HCT116 (cell line): ENCODE measurements around the gene ARMH3. TPM values are rescaled to one million over a fixed set of nuclear protein-coding genes. Genes with fewer than 3 reads are reported as not detected.

Experiments used
- ATAC-seq: fragments of 200-7000 bp; cut with Tn5 transposase; 2 replicates; pipeline ENCODE4 v1.9.1; 2020; ENCODE audit warnings: mild to moderate bottlenecking, moderate library complexity
- BruUV-seq: library from RNA; stranded (reverse); fragments of 400-500 nt; replicated peaks from 2 replicates; lab custom pipeline; 2021; lab: Mats Ljungman, UMichigan
- CTCF ChIA-PET: fragments of 300-600 bp; sonication (Branson Sonifier 250); formaldehyde crosslinking; loops from one replicate; lab custom pipeline; 2021; ENCODE audit warnings: antibody characterized with exemption; lab: Charles Lee
- POLR2A ChIA-PET: fragments of 300-600, 350-600 bp; sonication (Branson Sonifier 250); formaldehyde crosslinking; loops from one replicate; lab custom pipeline; 2021; ENCODE audit warnings: antibody characterized with exemption; lab: Charles Lee
- RAD21 ChIA-PET, 2 experiments: fragments of 300-600 bp; sonication (Branson Sonifier 250); formaldehyde crosslinking; loops; one replicate each; lab custom pipeline; 2023; ENCODE audit warnings: low total read pairs in 2 of 2; ENCODE audit not compliant: uncharacterized antibody in 2 of 2, unreplicated experiment in 2 of 2, low non-redundant PET in 1 of 2; lab: Charles Lee
- DNase-seq: peaks from one replicate; pipeline ENCODE4 v3.0.0-alpha.2; 2010; ENCODE audit warnings: low read depth, low spot score
- H2AFZ ChIP-seq: fragments of 200-600 bp; shearing (Covaris generic), sonication (generic); 2 replicates; pipeline ENCODE4 v1.6.1; 2017; ENCODE audit warnings: low read depth, mixed run types, mixed read lengths, antibody characterized with exemption, low read length; ENCODE audit not compliant: poor library complexity, severe bottlenecking
- H3K27ac ChIP-seq: 2 replicates; pipeline ENCODE4 v1.5.1; 2012; ENCODE audit warnings: low read depth, low read length
- H3K27me3 ChIP-seq: fragments of 200-600 bp; sonication (generic); 2 replicates; pipeline ENCODE4 v1.6.1; 2016; ENCODE audit warnings: mixed run types, low read length, mixed read lengths; ENCODE audit not compliant: insufficient read depth
- H3K36me3 ChIP-seq, 2 experiments: fragments of 200-500 bp in 1 of 2; fragments of 200-600 bp in 1 of 2; sonication (Bioruptor generic) in 1 of 2; sonication (generic) in 1 of 2; 2 replicates each; pipeline versions ENCODE4 v1.5.1 to v1.6.1; 2014 to 2016; ENCODE audit warnings: low read length in 2 of 2, inconsistent platforms in 1 of 2, mixed read lengths in 1 of 2, mixed run types in 1 of 2; ENCODE audit not compliant: insufficient read depth in 2 of 2, control insufficient read depth in 1 of 2
- H3K4me1 ChIP-seq, 2 experiments: fragments of 200-600 bp in 1 of 2; sonication (generic) in 1 of 2; 2 replicates each; pipeline versions ENCODE4 v1.5.1 to v1.6.1; 2012 to 2017; ENCODE audit warnings: low read length in 2 of 2, inconsistent platforms in 1 of 2, mild to moderate bottlenecking in 1 of 2, mixed read lengths in 1 of 2, mixed run types in 1 of 2, moderate library complexity in 1 of 2; ENCODE audit not compliant: insufficient read depth in 2 of 2, control insufficient read depth in 1 of 2
- H3K4me2 ChIP-seq: fragments of 200-600 bp; sonication (generic); 2 replicates; pipeline ENCODE4 v1.6.1; 2017; ENCODE audit warnings: mixed run types, low read length, mixed read lengths
- H3K4me3 ChIP-seq, 2 experiments: fragments of 200-600 bp in 1 of 2; sonication (generic) in 1 of 2; replicated peaks in 1 of 2; 2 replicates each; pipeline ENCODE4 v1.5.1; 2011 to 2016; ENCODE audit warnings: low read length in 2 of 2, control low read depth in 1 of 2, low read depth in 1 of 2, mild to moderate bottlenecking in 1 of 2, mixed read lengths in 1 of 2, mixed run types in 1 of 2
- H3K79me2 ChIP-seq: fragments of 200-600 bp; sonication (generic); 2 replicates; pipeline ENCODE4 v1.6.1; 2017; ENCODE audit warnings: mild to moderate bottlenecking, mixed run types, low read length, moderate library complexity, mixed read lengths; ENCODE audit not compliant: insufficient read depth
- H3K9ac ChIP-seq: fragments of 200-600 bp; sonication (generic); 2 replicates; pipeline ENCODE4 v1.6.1; 2016; ENCODE audit warnings: low read length, mixed read lengths
- H3K9me2 ChIP-seq: fragments of 200-600 bp; sonication (generic), shearing (Covaris generic); 2 replicates; pipeline ENCODE4 v1.6.1; 2017; ENCODE audit warnings: mixed run types, mild to moderate bottlenecking, moderate library complexity; ENCODE audit not compliant: insufficient read depth
- H3K9me3 ChIP-seq, 2 experiments: fragments of 200-500 bp in 1 of 2; fragments of 200-600 bp in 1 of 2; sonication (Bioruptor generic) in 1 of 2; sonication (generic) in 1 of 2; 2 replicates each; pipeline ENCODE4 v1.6.1; 2014 to 2017; ENCODE audit warnings: low read length in 2 of 2, mixed read lengths in 2 of 2, inconsistent platforms in 1 of 2, low read depth in 1 of 2, mild to moderate bottlenecking in 1 of 2, mixed run types in 1 of 2, moderate library complexity in 1 of 2; ENCODE audit not compliant: control insufficient read depth in 1 of 2, insufficient read depth in 1 of 2
- H4K20me1 ChIP-seq: fragments of 200-600 bp; sonication (generic), shearing (Covaris generic); 2 replicates; pipeline ENCODE4 v1.6.1; 2017; ENCODE audit warnings: mixed run types, mild to moderate bottlenecking, moderate library complexity; ENCODE audit not compliant: insufficient read depth
- CBX3 ChIP-seq: IDR thresholded peaks from 2 replicates; pipeline ENCODE4 v1.6.1; 2012; ENCODE audit warnings: low read depth
- CEBPB ChIP-seq: IDR thresholded peaks from 2 replicates; pipeline ENCODE4 v1.6.1; 2012; ENCODE audit warnings: low read depth
- EGR1 ChIP-seq: IDR thresholded peaks from 2 replicates; pipeline ENCODE4 v1.6.1; 2012; ENCODE audit warnings: low read depth
- ELF1 ChIP-seq: IDR thresholded peaks from 2 replicates; pipeline ENCODE4 v1.6.1; 2012; ENCODE audit warnings: low read depth, borderline replicate concordance
- EZH2phosphoT487 ChIP-seq: fragments of 200-600 bp; IDR thresholded peaks from 2 replicates; pipeline ENCODE4 v1.6.1; 2018; ENCODE audit warnings: antibody characterized with exemption, borderline replicate concordance
- FOSL1 ChIP-seq: IDR thresholded peaks from 2 replicates; pipeline ENCODE4 v1.6.1; 2012; ENCODE audit warnings: low read depth
- JUND ChIP-seq: IDR thresholded peaks from 2 replicates; pipeline ENCODE4 v1.6.1; 2012
- POLR2A ChIP-seq: IDR thresholded peaks from 2 replicates; pipeline ENCODE4 v1.7.0; 2011; ENCODE audit warnings: borderline replicate concordance; ENCODE audit not compliant: insufficient read depth, insufficient read length; ENCODE audit errors: extremely low read depth
- POLR2AphosphoS5 ChIP-seq: IDR thresholded peaks from 2 replicates; pipeline ENCODE4 v1.6.1; 2011; ENCODE audit warnings: mild to moderate bottlenecking, low read depth, low read length, moderate library complexity
- SIN3A ChIP-seq: IDR thresholded peaks from 2 replicates; pipeline ENCODE4 v1.6.1; 2012; ENCODE audit warnings: low read depth
- SP1 ChIP-seq: IDR thresholded peaks from 2 replicates; pipeline ENCODE4 v1.6.1; 2012; ENCODE audit warnings: low read depth
- SRF ChIP-seq: IDR thresholded peaks from 2 replicates; pipeline ENCODE4 v1.6.1; 2012; ENCODE audit warnings: low read depth
- TCF7L2 ChIP-seq: IDR thresholded peaks from 2 replicates; pipeline ENCODE4 v1.7.0; 2011; ENCODE audit warnings: borderline replicate concordance, inconsistent platforms; ENCODE audit not compliant: insufficient read depth, insufficient read length; ENCODE audit errors: extremely low read depth
- YY1 ChIP-seq: IDR thresholded peaks from 2 replicates; pipeline ENCODE4 v1.6.1; 2011; ENCODE audit warnings: low read length, low read depth, moderate library complexity, mild to moderate bottlenecking; ENCODE audit not compliant: insufficient replicate concordance; ENCODE audit errors: extremely low read depth
- ZFX ChIP-seq: fragments of 450-650 bp; IDR thresholded peaks from 2 replicates; pipeline ENCODE4 v1.6.1; 2017
- ZNF274 ChIP-seq: fragments of 200-500 bp; sonication (Bioruptor generic); IDR thresholded peaks from 2 replicates; pipeline ENCODE4 v1.6.1; 2014; ENCODE audit warnings: mild to moderate bottlenecking, low read depth, low read length, inconsistent platforms
- intact Hi-C: fragments of 100-400 bp; cut with micrococcal nuclease; formaldehyde crosslinking; loops from 2 replicates; pipeline ENCODE4 v1.10.0; 2022
- total RNA-seq: library from RNA; stranded (reverse); gene quantifications from one replicate; pipeline ENCODE4 v1.2.1, GENCODE V29; 2021; ENCODE audit not compliant: unreplicated experiment
- TF ChIP-seq, protein P1 (sequence below): IDR thresholded peaks from 2 replicates; pipeline ENCODE4 v1.6.1; 2012
- TF ChIP-seq, protein P2 (sequence below): IDR thresholded peaks from 2 replicates; pipeline ENCODE4 v1.6.1; 2012
- TF ChIP-seq, protein P3 (sequence below), 3 experiments: fragments of 200-600 bp in 1 of 3; sonication (generic) in 1 of 3; IDR thresholded peaks in 2 of 3; conservative IDR thresholded peaks in 1 of 3; 2 replicates each; pipeline ENCODE4 v1.5.1; 2012 to 2017; ENCODE audit warnings: low read depth in 2 of 3, low read length in 2 of 3, antibody characterized with exemption in 1 of 3, borderline replicate concordance in 1 of 3, control low read depth in 1 of 3, mild to moderate bottlenecking in 1 of 3, mixed read lengths in 1 of 3, mixed run types in 1 of 3, moderate library complexity in 1 of 3; ENCODE audit not compliant: insufficient read depth in 1 of 3
- TF ChIP-seq, protein P4 (sequence below): IDR thresholded peaks from 2 replicates; pipeline ENCODE4 v1.6.1; 2011; ENCODE audit warnings: mild to moderate bottlenecking, low read length, moderate library complexity; ENCODE audit not compliant: insufficient replicate concordance; ENCODE audit errors: extremely low read depth

ARMH3 gene
- total RNA-seq, 1 experiment from 2014 or later: 30.4 TPM

DNA sequence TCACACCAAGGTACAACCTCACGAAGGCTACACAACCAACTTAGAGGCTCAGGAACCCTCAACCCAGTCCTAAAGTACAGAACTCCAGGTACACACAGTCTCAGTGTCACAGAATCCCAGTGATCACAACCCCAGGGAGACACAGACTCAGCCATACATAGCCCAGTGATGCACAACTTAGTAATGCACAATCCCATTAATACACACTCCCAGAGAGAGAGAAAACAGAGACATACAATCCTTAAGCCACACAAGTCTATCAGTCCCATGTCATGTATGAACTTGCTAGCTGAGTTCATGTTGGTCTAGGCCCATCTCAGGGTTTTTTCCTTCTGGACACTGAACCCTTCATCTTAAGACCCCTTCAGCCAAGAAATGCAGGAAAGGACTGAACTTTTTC lies 217.0 kb downstream of the ARMH3 start:
- no peaks in the 10 kb centered on the region for H3K79me2 ChIP-seq
- H2AFZ ChIP-seq: no peak overlapping the region
- POLR2A ChIA-PET: interaction anchor here (2.1 to 3.0 kb wide), 2 partner anchors 20 to 171 kb away, joined by 10 to 21 read pairs; partner anchors contain the start of gene OGA
- ATAC-seq: no peak
- no peaks in the 10 kb centered on the region for H3K36me3 ChIP-seq
- no peaks in the 10 kb centered on the region for H3K9me3 ChIP-seq
- RAD21 ChIA-PET: interaction anchor here (1.0 to 3.6 kb wide), 6 partner anchors 21 to 234 kb away, joined by 6 to 50 read pairs (median 8); partner anchors contain the start of gene OGA (in 2 of the 2)
- H3K4me1 ChIP-seq: peaks cover 14 to 48% of the 10 kb centered on the region in 2 experiments
- peak overlapping the region; percentile 48 to 60; a peak in 3 of 4 replicates for H3K4me3 ChIP-seq
- peak overlapping the region; percentile 95 for H3K4me2 ChIP-seq
- no peak for DNase-seq
- no peak overlapping the region for H3K27ac ChIP-seq
- no TSS peak for BruUV-seq
- H3K9me2 ChIP-seq: no peaks in the 10 kb centered on the region
- TF ChIP-seq ELF1 (no peak), JUND (no peak), SRF (no peak), FOSL1 (no peak), POLR2AphosphoS5 (no peak), EGR1 (no peak), SIN3A (no peak), ZNF274 (no peak), YY1 (no peak), ZFX (no peak), TCF7L2 (no peak), CBX3 (no peak), CEBPB (no peak), SP1 (no peak), EZH2phosphoT487 (no peak), POLR2A (no peak)
- TF ChIP-seq, protein P1, sequence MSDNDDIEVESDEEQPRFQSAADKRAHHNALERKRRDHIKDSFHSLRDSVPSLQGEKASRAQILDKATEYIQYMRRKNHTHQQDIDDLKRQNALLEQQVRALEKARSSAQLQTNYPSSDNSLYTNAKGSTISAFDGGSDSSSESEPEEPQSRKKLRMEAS: no peak
- TF ChIP-seq, protein P2, sequence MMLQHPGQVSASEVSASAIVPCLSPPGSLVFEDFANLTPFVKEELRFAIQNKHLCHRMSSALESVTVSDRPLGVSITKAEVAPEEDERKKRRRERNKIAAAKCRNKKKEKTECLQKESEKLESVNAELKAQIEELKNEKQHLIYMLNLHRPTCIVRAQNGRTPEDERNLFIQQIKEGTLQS: no peak
- TF ChIP-seq, protein P3, sequence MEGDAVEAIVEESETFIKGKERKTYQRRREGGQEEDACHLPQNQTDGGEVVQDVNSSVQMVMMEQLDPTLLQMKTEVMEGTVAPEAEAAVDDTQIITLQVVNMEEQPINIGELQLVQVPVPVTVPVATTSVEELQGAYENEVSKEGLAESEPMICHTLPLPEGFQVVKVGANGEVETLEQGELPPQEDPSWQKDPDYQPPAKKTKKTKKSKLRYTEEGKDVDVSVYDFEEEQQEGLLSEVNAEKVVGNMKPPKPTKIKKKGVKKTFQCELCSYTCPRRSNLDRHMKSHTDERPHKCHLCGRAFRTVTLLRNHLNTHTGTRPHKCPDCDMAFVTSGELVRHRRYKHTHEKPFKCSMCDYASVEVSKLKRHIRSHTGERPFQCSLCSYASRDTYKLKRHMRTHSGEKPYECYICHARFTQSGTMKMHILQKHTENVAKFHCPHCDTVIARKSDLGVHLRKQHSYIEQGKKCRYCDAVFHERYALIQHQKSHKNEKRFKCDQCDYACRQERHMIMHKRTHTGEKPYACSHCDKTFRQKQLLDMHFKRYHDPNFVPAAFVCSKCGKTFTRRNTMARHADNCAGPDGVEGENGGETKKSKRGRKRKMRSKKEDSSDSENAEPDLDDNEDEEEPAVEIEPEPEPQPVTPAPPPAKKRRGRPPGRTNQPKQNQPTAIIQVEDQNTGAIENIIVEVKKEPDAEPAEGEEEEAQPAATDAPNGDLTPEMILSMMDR (IDR thresholded peaks at IDR 0.05 in 2 of 3, conservative IDR thresholded peaks at IDR 0.05 in 1 of 3; ENCODE audit: borderline replicate concordance in 1 of 3, insufficient read depth in 1 of 3, low read depth in 2 of 3, low read length in 2 of 3): no peak
- TF ChIP-seq, protein P4, sequence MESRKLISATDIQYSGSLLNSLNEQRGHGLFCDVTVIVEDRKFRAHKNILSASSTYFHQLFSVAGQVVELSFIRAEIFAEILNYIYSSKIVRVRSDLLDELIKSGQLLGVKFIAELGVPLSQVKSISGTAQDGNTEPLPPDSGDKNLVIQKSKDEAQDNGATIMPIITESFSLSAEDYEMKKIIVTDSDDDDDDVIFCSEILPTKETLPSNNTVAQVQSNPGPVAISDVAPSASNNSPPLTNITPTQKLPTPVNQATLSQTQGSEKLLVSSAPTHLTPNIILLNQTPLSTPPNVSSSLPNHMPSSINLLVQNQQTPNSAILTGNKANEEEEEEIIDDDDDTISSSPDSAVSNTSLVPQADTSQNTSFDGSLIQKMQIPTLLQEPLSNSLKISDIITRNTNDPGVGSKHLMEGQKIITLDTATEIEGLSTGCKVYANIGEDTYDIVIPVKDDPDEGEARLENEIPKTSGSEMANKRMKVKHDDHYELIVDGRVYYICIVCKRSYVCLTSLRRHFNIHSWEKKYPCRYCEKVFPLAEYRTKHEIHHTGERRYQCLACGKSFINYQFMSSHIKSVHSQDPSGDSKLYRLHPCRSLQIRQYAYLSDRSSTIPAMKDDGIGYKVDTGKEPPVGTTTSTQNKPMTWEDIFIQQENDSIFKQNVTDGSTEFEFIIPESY: no peak
- CTCF ChIA-PET: interaction anchor here (0.6 to 5.9 kb wide), 20 partner anchors 10 to 841 kb away, joined by 3 to 267 read pairs (median 12); no protein-coding TSS in a partner anchor
- no peaks in the 10 kb centered on the region for H3K27me3 ChIP-seq
- no peaks in the 10 kb centered on the region for H4K20me1 ChIP-seq
- H3K9ac ChIP-seq: peak overlapping the region; percentile 69; the same call in 1 of the 2 replicates
- intact Hi-C loops: loop anchor here (5.0 kb wide), 1 partner anchor 218 kb away; the partner anchor contains the start of gene ARMH3
